OCI-LY1 (cell line): ENCODE measurements around the gene RAB12.

ENCODE experiments used
- CTCF ChIP-seq: fragments of 200-600 bp; sonication (generic), shearing (Covaris generic); IDR thresholded peaks from 2 replicates; pipeline ENCODE4 v1.5.1; 2017; ENCODE audit warnings: mild to moderate bottlenecking, antibody characterized with exemption, low read length, moderate library complexity, mixed read lengths
- EZH2 ChIP-seq: fragments of 200-600 bp; sonication (generic), shearing (Covaris generic); IDR thresholded peaks from 2 replicates; pipeline ENCODE4 v1.8.0; 2017; ENCODE audit warnings: borderline replicate concordance, mixed run types, mild to moderate bottlenecking, antibody characterized with exemption, low read length, moderate library complexity, mixed read lengths

DNA sequence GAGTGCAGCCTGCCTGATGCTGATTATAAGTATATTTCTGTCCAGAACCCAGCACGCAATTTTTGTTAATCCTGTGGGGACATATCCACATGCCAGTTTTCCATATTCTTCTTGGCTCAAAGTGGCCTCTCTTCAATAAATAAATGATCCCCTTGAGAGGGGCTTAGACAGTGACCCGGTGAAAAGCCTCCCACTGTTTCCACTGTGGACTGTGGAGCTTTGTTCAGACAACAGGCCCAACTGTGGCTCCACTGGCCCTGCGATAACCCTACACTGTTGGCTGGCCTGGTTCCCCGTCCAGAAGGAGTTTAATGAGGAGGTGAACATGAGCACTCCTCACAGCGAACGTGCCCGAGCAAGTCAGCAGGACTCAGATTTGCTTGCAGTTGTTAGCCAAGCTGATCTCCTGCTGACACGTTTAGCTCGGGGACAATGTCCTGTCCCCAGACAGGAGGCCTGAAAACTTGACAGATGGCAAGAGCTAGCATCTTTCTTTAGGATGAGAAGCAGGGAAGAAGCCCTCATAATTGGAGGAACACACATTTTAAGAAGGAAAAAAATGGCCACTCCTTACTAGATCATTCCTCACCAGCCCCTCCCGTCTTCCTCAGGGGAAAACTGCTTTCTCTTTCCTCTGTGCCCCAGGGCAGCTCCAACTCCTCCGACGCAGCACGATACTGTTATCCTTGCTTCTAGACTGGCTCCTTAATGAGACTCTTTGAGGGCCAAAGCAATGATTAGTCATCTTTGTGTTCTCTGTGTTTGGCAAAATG, 76.1 kb downstream of the RAB12 start:
- no peak for TF ChIP-seq CTCF
- no peak for TF ChIP-seq EZH2
